ENCODE data around the gene SOCS7.

Gene SOCS7

GRCh38 chr17:38338053-38338452, 13.6 kb upstream of the SOCS7 start:
- DNase-seq (ENCODE audit: low read depth): no peak

- no peak for DNase-seq (ENCODE audit: low read depth)
These were observed 13.1 kb upstream of the SOCS7 start for GRCh38 chr17:38338535-38338934.

- no peak for DNase-seq (ENCODE audit: low read depth)
These were observed 11.8 kb upstream of the SOCS7 start for GRCh38 chr17:38339891-38340290.

GRCh38 chr17:38341035-38341721, 10.5 kb upstream of the SOCS7 start:
- no peak for DNase-seq (ENCODE audit: low read depth)

GRCh38 chr17:38342886-38343607, 8.6 kb upstream of the SOCS7 start:
- no peak for DNase-seq (ENCODE audit: low read depth)

GRCh38 chr17:38343608-38344419, 7.8 kb upstream of the SOCS7 start, which contains the start of gene GPR179:
TSS of gene GPR179 (minus strand) at chr17:38343956. CDS start at chr17:38343789, 167 bp downstream.
- no peak for DNase-seq (ENCODE audit: low read depth)

GRCh38 chr17:38344420-38344745, 7.3 kb upstream of the SOCS7 start:
- DNase-seq (ENCODE audit: low read depth): no peak

GRCh38 chr17:38345743-38346142, 5.9 kb upstream of the SOCS7 start:
- no peak for DNase-seq (ENCODE audit: low read depth)

GRCh38 chr17:38349097-38349730, 2.4 kb upstream of the SOCS7 start:
- DNase-seq (ENCODE audit: low read depth): peak; percentile 47

GRCh38 chr17:38350035-38350434, 1.6 kb upstream of the SOCS7 start:
- no peak for DNase-seq (ENCODE audit: low read depth)

GRCh38 chr17:38352245-38353085, 821 bp downstream of the SOCS7 start:
- DNase-seq (ENCODE audit: low read depth): no peak

- no peak for DNase-seq (ENCODE audit: low read depth)
These were observed 1.5 kb downstream of the SOCS7 start for GRCh38 chr17:38353086-38353604.

GRCh38 chr17:38353668-38354067, 2.0 kb downstream of the SOCS7 start:
- DNase-seq (ENCODE audit: low read depth): no peak

GRCh38 chr17:38354466-38354865, 2.8 kb downstream of the SOCS7 start:
- no peak for DNase-seq (ENCODE audit: low read depth)

- no peak for DNase-seq (ENCODE audit: low read depth)
These were observed 3.6 kb downstream of the SOCS7 start for GRCh38 chr17:38355251-38355650.

GRCh38 chr17:38357486-38358123, 6.0 kb downstream of the SOCS7 start:
- no peak for DNase-seq (ENCODE audit: low read depth)

GRCh38 chr17:38358586-38359513, 7.2 kb downstream of the SOCS7 start:
- DNase-seq (ENCODE audit: low read depth): no peak

- DNase-seq (ENCODE audit: low read depth): no peak
These were observed 10.2 kb downstream of the SOCS7 start for GRCh38 chr17:38361694-38362465.

GRCh38 chr17:38363016-38363415, 11.4 kb downstream of the SOCS7 start:
- DNase-seq (ENCODE audit: low read depth): no peak
